ENCODE data around the gene MBD1.
"Not testable (repeated sequence)": the region's sequence is repeated elsewhere in the genome, so short reads cannot be mapped to it uniquely, and the experiment has no call there.

Gene MBD1

GRCh38 chr18:50307400-50307737 lies 26.0 kb upstream of the MBD1 start:
- Mint-ChIP-seq H3K9me3 (no peaks in the 10 kb centered on the region), H3K27me3 (peaks cover 46% of the 10 kb centered on the region), H3K4me1 (peaks cover 13% of the 10 kb centered on the region), H3K4me3 (peak overlapping the region; percentile 81), H3K36me3 (ENCODE audit: insufficient read depth) (peaks cover 5% of the 10 kb centered on the region), H3K27ac (ENCODE audit: low read depth) (peak overlapping the region; percentile 52)
- ATAC-seq (replicated peaks; ENCODE audit: extremely low read depth, poor library complexity, severe bottlenecking) (peak; percentile 13), DNase-seq (ENCODE audit: low spot score in 2 of 2) (no peak)

GRCh38 chr18:50306944-50307343 lies 25.6 kb upstream of the MBD1 start:
- peak overlapping the region; percentile 52 for H3K27ac Mint-ChIP-seq (ENCODE audit: low read depth)
- peak overlapping the region; percentile 81 for H3K4me3 Mint-ChIP-seq
- no peaks in the 10 kb centered on the region for H3K9me3 Mint-ChIP-seq
- peaks cover 50% of the 10 kb centered on the region for H3K27me3 Mint-ChIP-seq
- no peak for DNase-seq (ENCODE audit: low spot score in 2 of 2)
- ATAC-seq (replicated peaks; ENCODE audit: extremely low read depth, poor library complexity, severe bottlenecking), result no peak
- H3K4me1 Mint-ChIP-seq, result peaks cover 13% of the 10 kb centered on the region
- H3K36me3 Mint-ChIP-seq (ENCODE audit: insufficient read depth), result peaks cover 5% of the 10 kb centered on the region

- H3K36me3 Mint-ChIP-seq (ENCODE audit: insufficient read depth), result peaks cover 2% of the 10 kb centered on the region
- H3K9me3 Mint-ChIP-seq, result no peaks in the 10 kb centered on the region
- H3K27ac Mint-ChIP-seq (ENCODE audit: low read depth), result no peak overlapping the region
- no peak overlapping the region for H3K4me3 Mint-ChIP-seq
- peaks cover 6% of the 10 kb centered on the region for H3K4me1 Mint-ChIP-seq
- no peak for DNase-seq (ENCODE audit: low spot score in 2 of 2)
- ATAC-seq (replicated peaks; ENCODE audit: extremely low read depth, poor library complexity, severe bottlenecking), result no peak
- H3K27me3 Mint-ChIP-seq, result peaks cover 66% of the 10 kb centered on the region
Measured at GRCh38 chr18:50301074-50301473, 19.8 kb upstream of the MBD1 start.

GRCh38 chr18:50299626-50300388 lies 18.5 kb upstream of the MBD1 start:
- no peak overlapping the region for H3K4me3 Mint-ChIP-seq
- H3K4me1 Mint-ChIP-seq, result peaks cover 6% of the 10 kb centered on the region
- H3K27me3 Mint-ChIP-seq, result peaks cover 53% of the 10 kb centered on the region
- no peak overlapping the region for H3K27ac Mint-ChIP-seq (ENCODE audit: low read depth)
- peaks cover 2% of the 10 kb centered on the region for H3K36me3 Mint-ChIP-seq (ENCODE audit: insufficient read depth)
- no peaks in the 10 kb centered on the region for H3K9me3 Mint-ChIP-seq
- DNase-seq (ENCODE audit: low spot score in 2 of 2), result no peak
- no peak for ATAC-seq (replicated peaks; ENCODE audit: extremely low read depth, poor library complexity, severe bottlenecking)

- peaks cover 6% of the 10 kb centered on the region for H3K4me1 Mint-ChIP-seq
- ATAC-seq (replicated peaks; ENCODE audit: extremely low read depth, poor library complexity, severe bottlenecking) (no peak), DNase-seq (ENCODE audit: low spot score in 2 of 2) (no peak)
- peak overlapping the region; percentile 70 for H3K4me3 Mint-ChIP-seq
- peaks cover 42% of the 10 kb centered on the region for H3K27me3 Mint-ChIP-seq
- peaks cover 2% of the 10 kb centered on the region for H3K36me3 Mint-ChIP-seq (ENCODE audit: insufficient read depth)
- H3K27ac Mint-ChIP-seq (ENCODE audit: low read depth), result no peak overlapping the region
- H3K9me3 Mint-ChIP-seq, result no peaks in the 10 kb centered on the region
Measured at GRCh38 chr18:50298443-50299284, 17.3 kb upstream of the MBD1 start.

GRCh38 chr18:50297621-50298442 lies 16.5 kb upstream of the MBD1 start:
- Mint-ChIP-seq H3K27me3 (peaks cover 34% of the 10 kb centered on the region), H3K4me3 (peak overlapping the region; percentile 70), H3K4me1 (peaks cover 6% of the 10 kb centered on the region), H3K27ac (ENCODE audit: low read depth) (no peak overlapping the region), H3K9me3 (no peaks in the 10 kb centered on the region), H3K36me3 (ENCODE audit: insufficient read depth) (peaks cover 2% of the 10 kb centered on the region)
- DNase-seq (ENCODE audit: low spot score in 2 of 2), result peak; percentile 56 to 59
- ATAC-seq (replicated peaks; ENCODE audit: extremely low read depth, poor library complexity, severe bottlenecking), result peak; percentile 98

- no peak for DNase-seq (ENCODE audit: low spot score in 2 of 2)
- Mint-ChIP-seq H3K9me3 (no peaks in the 10 kb centered on the region), H3K27ac (ENCODE audit: low read depth) (no peak overlapping the region), H3K4me1 (peaks cover 10% of the 10 kb centered on the region), H3K27me3 (no peaks in the 10 kb centered on the region), H3K36me3 (ENCODE audit: insufficient read depth) (peaks cover 3% of the 10 kb centered on the region), H3K4me3 (no peak overlapping the region)
- no peak for ATAC-seq (replicated peaks; ENCODE audit: extremely low read depth, poor library complexity, severe bottlenecking)
Measured at GRCh38 chr18:50293039-50293438, 11.7 kb upstream of the MBD1 start.

- no peak for DNase-seq (ENCODE audit: low spot score in 2 of 2)
Measured at GRCh38 chr18:50289108-50289443, 7.8 kb upstream of the MBD1 start.

GRCh38 chr18:50288348-50289107 lies 7.2 kb upstream of the MBD1 start:
- Mint-ChIP-seq H3K27ac (ENCODE audit: low read depth) (peak overlapping the region; percentile 93), H3K4me3 (peak overlapping the region; percentile 92), H3K36me3 (ENCODE audit: insufficient read depth) (peaks cover 18% of the 10 kb centered on the region), H3K4me1 (peaks cover 35% of the 10 kb centered on the region)
- H3K27me3 Mint-ChIP-seq; H3K9me3 Mint-ChIP-seq; ATAC-seq (replicated peaks; ENCODE audit: extremely low read depth, poor library complexity, severe bottlenecking); DNase-seq (ENCODE audit: low spot score in 2 of 2): not testable (repeated sequence)

More at GRCh38 chr18:50289108-50289443, 7.8 kb upstream of the MBD1 start:
- no peaks in the 10 kb centered on the region for H3K9me3 Mint-ChIP-seq
- ATAC-seq (replicated peaks; ENCODE audit: extremely low read depth, poor library complexity, severe bottlenecking), result no peak
- H3K27ac Mint-ChIP-seq (ENCODE audit: low read depth), result peak overlapping the region; percentile 93
- peak overlapping the region; percentile 60 for H3K4me3 Mint-ChIP-seq
- H3K36me3 Mint-ChIP-seq (ENCODE audit: insufficient read depth), result peaks cover 12% of the 10 kb centered on the region
- H3K4me1 Mint-ChIP-seq, result peaks cover 31% of the 10 kb centered on the region
- no peaks in the 10 kb centered on the region for H3K27me3 Mint-ChIP-seq

GRCh38 chr18:50287441-50288347 lies 6.4 kb upstream of the MBD1 start, which contains the start of gene CXXC1:
Gene CXXC1, minus strand, starts transcription at chr18:50287692. Its CDS starts 103 bp downstream, at chr18:50287589.
- no peaks in the 10 kb centered on the region for H3K9me3 Mint-ChIP-seq
- ATAC-seq (replicated peaks; ENCODE audit: extremely low read depth, poor library complexity, severe bottlenecking) (peak; percentile 90), DNase-seq (ENCODE audit: low spot score in 2 of 2) (peak; percentile 96 to 98)
- H3K4me1 Mint-ChIP-seq, result peaks cover 35% of the 10 kb centered on the region
- peak within 1 kb of the TSS; percentile 93 for H3K27ac Mint-ChIP-seq (ENCODE audit: low read depth)
- H3K27me3 Mint-ChIP-seq, result no peaks in the 10 kb centered on the region
- H3K4me3 Mint-ChIP-seq, result peak within 1 kb of the TSS; percentile 92
- peaks cover 21% of the 10 kb centered on the region for H3K36me3 Mint-ChIP-seq (ENCODE audit: insufficient read depth)

GRCh38 chr18:50287028-50287440 lies 5.7 kb upstream of the MBD1 start:
- Mint-ChIP-seq H3K27me3 (no peaks in the 10 kb centered on the region), H3K4me3 (peak overlapping the region; percentile 92), H3K4me1 (peaks cover 35% of the 10 kb centered on the region), H3K9me3 (no peaks in the 10 kb centered on the region), H3K36me3 (ENCODE audit: insufficient read depth) (peaks cover 21% of the 10 kb centered on the region), H3K27ac (ENCODE audit: low read depth) (peak overlapping the region; percentile 93)
- ATAC-seq (replicated peaks; ENCODE audit: extremely low read depth, poor library complexity, severe bottlenecking), result peak; percentile 1
- DNase-seq (ENCODE audit: low spot score in 2 of 2), result no peak
